Testis (tissue), 3 donors: ENCODE measurements around the gene TSSK3. TPM values are rescaled to one million over a fixed set of nuclear protein-coding genes. Genes with fewer than 3 reads are reported as not detected.

Experiments used
- DNase-seq: peaks from one replicate; pipeline ENCODE4 v3.0.0-alpha.2; 2019
- H3K27ac ChIP-seq, 2 donors: fragments of 200-600 bp; sonication (generic); one replicate each; pipeline ENCODE4 v1.5.1; 2019
- H3K27me3 ChIP-seq: fragments of 200-600 bp; sonication (generic); one replicate; pipeline ENCODE4 v1.5.1; 2019
- H3K36me3 ChIP-seq: fragments of 200-600 bp; sonication (generic); one replicate; pipeline ENCODE4 v1.5.1; 2017; ENCODE audit warnings: low read depth; ENCODE audit errors: missing control alignments
- H3K4me1 ChIP-seq: fragments of 200-600 bp; sonication (generic); one replicate; pipeline ENCODE4 v1.5.1; 2019
- H3K4me3 ChIP-seq, 2 donors: fragments of 200-600 bp; sonication (generic); one replicate each; pipeline ENCODE4 v1.5.1; 2017 to 2019
- H3K9me3 ChIP-seq: fragments of 200-600 bp; sonication (generic); one replicate; pipeline ENCODE4 v1.5.1; 2017
- CTCF ChIP-seq, 3 experiments: fragments of 450-650 bp in 2 of 3; fragments of 200-600 bp in 1 of 3; sonication (generic) in 1 of 3; IDR thresholded peaks; one replicate each; pipeline ENCODE4 v1.5.1; 2016 to 2019; ENCODE audit warnings: antibody characterized with exemption in 3 of 3, mild to moderate bottlenecking in 2 of 3, moderate library complexity in 1 of 3
- POLR2A ChIP-seq: fragments of 450-650 bp; IDR thresholded peaks from one replicate; pipeline ENCODE4 v1.6.1; 2017; ENCODE audit warnings: antibody characterized with exemption, mild to moderate bottlenecking, moderate library complexity
- WGBS, 2 donors: methylation state at CpG; one replicate each; pipeline ENCODE4 v1.1.5; 2018; 5-methylcytosine and 5-hydroxymethylcytosine counted together
- intact Hi-C: fragments of 100-400 bp; cut with DNase I; formaldehyde crosslinking; loops from one replicate; pipeline ENCODE4 v1.15.1; 2023; ENCODE audit warnings: low total_unique reads
- polyA plus RNA-seq: library from polyadenylated mRNA; stranded (reverse); fragments of 350-450 nt; fragmentation: Illumina TruSeq; extraction: RNeasy Lipid Tissue Mini Kit (QIAGEN cat#74804); gene quantifications from one replicate; pipeline ENCODE4 v1.2.3, GENCODE V29; 2014; ENCODE audit warnings: low read depth, low replicate concordance; ENCODE audit not compliant: insufficient read depth
- total RNA-seq, 2 donors: library from RNA; depleted of rRNA; stranded (reverse); fragments of >200 nt; gene quantifications; one replicate each; pipeline ENCODE4 v1.2.3, GENCODE V29; 2016

Gene TSSK3
- total and polyA plus RNA-seq, 3 donors from 2014 or later, result 25.7 to 72.9 (median 55.6) TPM

GRCh38 chr1:32358435-32358834 lies 3.9 kb upstream of the TSSK3 start:
- no peaks in the 10 kb centered on the region for H3K27me3 ChIP-seq
- WGBS, 2 donors, result 56 to 73% methylated on average over 3 of the region's 3 CpGs
- H3K9me3 ChIP-seq, result no peaks in the 10 kb centered on the region
- TF ChIP-seq POLR2A (no peak), CTCF (IDR thresholded peaks at IDR 0.05) (no peak)
- no peaks in the 10 kb centered on the region for H3K36me3 ChIP-seq
- peaks cover 54% of the 10 kb centered on the region for H3K4me1 ChIP-seq
- H3K4me3 ChIP-seq, result no peak overlapping the region
- intact Hi-C loops, result no loop called here
- DNase-seq, result no peak
- H3K27ac ChIP-seq, result peak overlapping the region; percentile 34 to 98

DNA sequence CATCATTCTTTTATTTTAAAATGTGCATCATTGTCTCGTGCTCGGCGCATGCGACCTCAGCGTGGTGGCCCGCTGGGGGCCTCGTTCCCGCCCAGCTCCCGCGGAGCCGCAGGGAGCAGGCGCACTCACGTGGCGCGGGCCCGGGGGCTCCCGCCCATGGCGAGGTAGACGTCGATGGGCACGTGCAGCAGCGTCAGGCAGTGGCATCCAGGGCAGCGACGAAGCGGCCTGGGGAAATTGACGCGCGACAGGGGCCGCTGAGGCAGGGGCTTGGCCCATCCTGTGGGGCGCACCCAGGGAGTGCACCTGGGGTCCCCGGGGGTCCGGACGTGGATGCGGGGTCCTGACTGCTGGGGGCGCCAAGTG lies 1.0 kb upstream of the TSSK3 start:
- peaks cover 33% of the 10 kb centered on the region for H3K4me1 ChIP-seq
- WGBS, 2 donors, result 19 to 38% methylated on average over 10 to 35 of the region's 35 CpGs
- intact Hi-C loops, result no loop called here
- TF ChIP-seq POLR2A (no peak), CTCF (IDR thresholded peaks at IDR 0.05) (no peak)
- no peaks in the 10 kb centered on the region for H3K27me3 ChIP-seq
- peak overlapping the region; percentile 84 to 94 for H3K27ac ChIP-seq
- H3K9me3 ChIP-seq, result no peaks in the 10 kb centered on the region
- DNase-seq, result peak; percentile 80
- H3K4me3 ChIP-seq, result peak overlapping the region; percentile 37 to 55
- H3K36me3 ChIP-seq, result no peaks in the 10 kb centered on the region

DNA sequence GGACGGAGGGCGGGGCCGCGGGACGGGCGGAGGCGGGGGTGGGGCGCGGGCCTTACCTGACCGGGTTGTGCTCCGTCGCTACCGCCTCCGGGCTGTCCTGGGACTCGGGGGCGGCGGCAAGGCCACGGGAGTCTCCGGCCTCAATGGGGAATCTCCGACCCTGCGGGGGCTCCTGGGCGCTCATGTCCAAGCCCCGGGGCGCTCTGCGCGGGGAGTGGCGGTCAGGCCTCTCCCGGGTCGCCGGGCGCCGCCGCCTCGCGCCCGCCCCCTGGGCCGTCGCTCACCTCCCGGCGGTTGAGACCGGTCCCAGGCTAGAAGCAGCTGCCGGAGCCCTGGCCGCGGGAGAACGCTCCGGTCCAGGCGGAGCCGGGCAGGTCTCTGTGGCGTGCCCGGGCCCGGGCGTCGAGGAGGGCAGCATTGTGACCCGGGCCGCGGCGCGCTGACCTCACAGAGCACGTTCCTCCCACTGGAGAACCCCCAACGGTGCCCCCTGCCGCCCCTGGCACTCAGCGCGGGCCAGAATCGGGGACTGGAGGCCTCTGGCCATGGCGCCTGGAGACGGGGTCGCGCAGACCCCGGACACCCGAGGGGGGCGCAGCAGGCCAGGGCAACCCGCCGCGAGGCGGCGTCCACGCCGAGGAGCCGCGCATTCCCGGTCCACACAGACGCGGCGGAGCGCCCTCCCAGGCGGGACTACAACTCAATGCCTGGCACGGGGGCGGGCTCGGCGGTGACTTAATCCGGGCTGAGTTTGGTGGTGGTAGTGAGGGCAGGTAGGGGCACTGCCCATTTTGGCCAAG lies 465 bp upstream of the TSSK3 start:
- 3 to 4% methylated on average over 12 to 59 of the region's 91 CpGs for WGBS, 2 donors
- TF ChIP-seq POLR2A (no peak), CTCF (IDR thresholded peaks at IDR 0.05) (peak; percentile 33 to 51 (median 37))
- intact Hi-C loops, result no loop called here
- peaks cover 29% of the 10 kb centered on the region for H3K4me1 ChIP-seq
- DNase-seq, result peak; percentile 74
- H3K27ac ChIP-seq, result peak overlapping the region; percentile 84 to 94
- H3K9me3 ChIP-seq, result no peaks in the 10 kb centered on the region
- H3K36me3 ChIP-seq, result no peaks in the 10 kb centered on the region
- H3K27me3 ChIP-seq, result no peaks in the 10 kb centered on the region
- H3K4me3 ChIP-seq, result peak overlapping the region; percentile 37 to 55

- TF ChIP-seq POLR2A (no peak), CTCF (IDR thresholded peaks at IDR 0.05) (no peak)
- H3K4me1 ChIP-seq, result peaks cover 29% of the 10 kb centered on the region
- no peaks in the 10 kb centered on the region for H3K27me3 ChIP-seq
- intact Hi-C loops, result no loop called here
- H3K36me3 ChIP-seq, result no peaks in the 10 kb centered on the region
- WGBS, 2 donors, result 79 to 92% methylated on average over 7 to 12 of the region's 12 CpGs
- H3K4me3 ChIP-seq, result no peak overlapping the region
- no peak overlapping the region for H3K27ac ChIP-seq
- no peaks in the 10 kb centered on the region for H3K9me3 ChIP-seq
- DNase-seq, result no peak
Measured at GRCh38 chr1:32363713-32364112, 1.4 kb downstream of the TSSK3 start.

- no peak for DNase-seq
- Histone ChIP-seq H3K36me3 (no peaks in the 10 kb centered on the region), H3K9me3 (no peaks in the 10 kb centered on the region), H3K4me3 (no peak overlapping the region), H3K4me1 (peaks cover 29% of the 10 kb centered on the region), H3K27me3 (no peaks in the 10 kb centered on the region), H3K27ac (peak overlapping the region in 1 of 2 donors; percentile 24)
- 77 to 85% methylated on average over 5 of the region's 5 CpGs for WGBS, 2 donors
- TF ChIP-seq CTCF (IDR thresholded peaks at IDR 0.05), result no peak
- no peak for TF ChIP-seq POLR2A
- intact Hi-C loops, result no loop called here
Measured at GRCh38 chr1:32364836-32365235, 2.5 kb downstream of the TSSK3 start.
